CD1c-positive myeloid dendritic cell (primary cell): ENCODE data around the gene PPP1R13L.
A peak's percentile ranks its signal among the peaks of the same experiment; 100 is the strongest.

Source experiments
- DNase-seq: peaks from one replicate; pipeline ENCODE4 v3.0.0-alpha.2; 2016; ENCODE audit errors: extremely low spot score

Gene PPP1R13L, protein sequence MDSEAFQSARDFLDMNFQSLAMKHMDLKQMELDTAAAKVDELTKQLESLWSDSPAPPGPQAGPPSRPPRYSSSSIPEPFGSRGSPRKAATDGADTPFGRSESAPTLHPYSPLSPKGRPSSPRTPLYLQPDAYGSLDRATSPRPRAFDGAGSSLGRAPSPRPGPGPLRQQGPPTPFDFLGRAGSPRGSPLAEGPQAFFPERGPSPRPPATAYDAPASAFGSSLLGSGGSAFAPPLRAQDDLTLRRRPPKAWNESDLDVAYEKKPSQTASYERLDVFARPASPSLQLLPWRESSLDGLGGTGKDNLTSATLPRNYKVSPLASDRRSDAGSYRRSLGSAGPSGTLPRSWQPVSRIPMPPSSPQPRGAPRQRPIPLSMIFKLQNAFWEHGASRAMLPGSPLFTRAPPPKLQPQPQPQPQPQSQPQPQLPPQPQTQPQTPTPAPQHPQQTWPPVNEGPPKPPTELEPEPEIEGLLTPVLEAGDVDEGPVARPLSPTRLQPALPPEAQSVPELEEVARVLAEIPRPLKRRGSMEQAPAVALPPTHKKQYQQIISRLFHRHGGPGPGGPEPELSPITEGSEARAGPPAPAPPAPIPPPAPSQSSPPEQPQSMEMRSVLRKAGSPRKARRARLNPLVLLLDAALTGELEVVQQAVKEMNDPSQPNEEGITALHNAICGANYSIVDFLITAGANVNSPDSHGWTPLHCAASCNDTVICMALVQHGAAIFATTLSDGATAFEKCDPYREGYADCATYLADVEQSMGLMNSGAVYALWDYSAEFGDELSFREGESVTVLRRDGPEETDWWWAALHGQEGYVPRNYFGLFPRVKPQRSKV

DNA sequence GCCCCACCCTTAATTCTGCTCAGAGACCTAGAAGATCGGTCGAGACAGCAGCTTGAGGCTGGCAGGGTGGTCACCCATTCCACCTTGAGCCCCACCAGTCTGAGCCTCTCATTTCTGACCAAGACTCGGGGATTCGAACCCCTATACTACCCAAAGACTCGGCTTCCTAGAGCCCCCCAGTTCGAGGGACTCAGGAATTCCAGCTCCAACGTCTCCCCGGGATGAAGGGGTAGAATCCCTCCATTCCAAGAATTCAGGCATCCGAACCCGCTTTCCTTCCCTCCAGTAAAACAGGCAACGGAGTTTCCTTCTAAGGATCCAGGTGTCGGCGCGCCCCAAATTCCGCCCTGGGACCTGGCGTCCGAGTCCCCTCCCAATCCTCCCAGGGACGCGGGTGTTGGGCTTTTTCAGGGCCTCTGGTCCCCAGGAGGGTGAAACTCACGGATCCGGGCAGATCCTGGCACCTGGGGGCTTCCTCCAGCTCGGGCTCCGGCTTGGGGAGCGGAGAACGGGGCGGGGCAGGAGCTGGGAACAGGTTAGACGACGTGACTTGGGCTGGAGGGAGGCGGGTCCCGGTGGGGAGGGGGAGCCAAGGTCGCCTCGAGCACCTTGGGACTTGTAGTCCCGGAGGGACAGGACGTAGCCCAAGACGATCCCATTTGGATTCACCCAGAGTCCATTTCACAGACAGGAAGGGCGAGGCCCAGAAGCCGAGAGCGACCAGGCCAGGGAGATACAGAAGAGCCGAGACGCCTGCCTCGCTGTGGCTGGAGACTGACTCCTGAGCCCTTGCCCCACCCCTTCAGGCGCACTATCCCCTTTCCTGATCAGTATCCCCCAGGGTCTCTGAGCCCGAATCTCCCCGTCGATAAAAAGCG is at the start of gene PPP1R13L:
Gene PPP1R13L, minus strand, starts transcription at position 513 of the 878 bp plus-strand sequence. CDS start 6,751 bp downstream, outside the sequence.
- DNase-seq: no peak

DNA sequence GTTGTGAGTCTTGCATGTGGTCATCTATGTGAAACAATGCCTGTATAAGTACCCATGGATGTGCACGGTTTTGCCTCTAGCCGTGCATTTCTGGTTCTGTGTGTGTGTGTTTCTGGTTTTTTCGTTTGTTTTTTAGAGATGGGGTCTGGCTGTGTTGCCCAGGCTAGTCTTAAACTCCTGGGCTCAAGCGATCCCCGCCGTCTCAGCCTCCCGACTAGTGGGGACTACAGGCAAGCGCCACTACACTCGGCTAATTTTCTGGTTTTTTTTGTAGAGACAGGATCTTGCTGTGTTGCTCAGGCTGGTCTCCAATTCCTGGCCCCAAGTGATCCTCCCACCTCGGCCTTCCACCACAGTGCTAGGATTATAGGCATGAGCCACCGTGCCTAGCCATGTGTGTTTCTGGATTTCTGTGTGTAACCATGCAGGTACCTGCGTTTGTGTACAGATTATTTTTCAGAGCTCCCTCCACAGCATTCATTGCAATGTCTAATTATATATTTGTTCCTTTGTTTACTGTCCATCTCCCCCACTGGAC is 47.0 kb upstream of the PPP1R13L start:
- DNase-seq: no peak

DNA sequence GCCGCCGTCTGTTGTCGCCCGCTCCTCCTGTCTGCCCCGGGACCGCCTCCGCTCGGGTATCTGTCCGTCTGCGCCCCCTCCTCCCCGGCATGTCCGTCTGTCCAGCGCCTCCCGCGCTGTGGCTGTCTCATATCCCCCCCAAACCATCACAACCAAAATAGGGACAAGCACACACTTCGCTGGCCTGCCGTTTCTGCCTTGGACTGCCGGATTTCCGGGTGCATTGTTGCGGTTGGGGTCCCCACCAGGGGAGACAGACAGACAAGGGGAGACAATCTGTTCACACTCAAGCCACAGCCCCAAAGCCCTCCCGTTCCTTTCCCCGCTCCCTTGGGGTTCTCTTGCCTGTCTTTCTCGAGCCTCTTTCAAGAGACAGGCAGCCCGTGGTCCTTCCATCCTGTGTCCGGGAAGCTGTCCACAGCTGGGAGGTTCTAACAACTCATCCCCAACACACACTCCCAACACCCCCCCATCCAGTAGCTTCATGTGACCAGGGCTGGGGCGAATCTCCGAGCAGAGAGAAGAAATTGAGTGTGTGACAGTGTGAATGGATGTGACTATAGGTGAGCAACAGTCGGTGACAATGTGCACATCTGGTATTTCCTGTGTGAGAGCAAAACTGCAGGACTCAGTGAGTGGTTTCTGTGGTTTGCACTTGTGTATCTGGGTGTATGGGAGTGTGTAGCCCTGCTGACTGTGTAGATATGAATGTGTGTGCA is 46.4 kb upstream of the PPP1R13L start:
- peak; percentile 59 for DNase-seq

DNA sequence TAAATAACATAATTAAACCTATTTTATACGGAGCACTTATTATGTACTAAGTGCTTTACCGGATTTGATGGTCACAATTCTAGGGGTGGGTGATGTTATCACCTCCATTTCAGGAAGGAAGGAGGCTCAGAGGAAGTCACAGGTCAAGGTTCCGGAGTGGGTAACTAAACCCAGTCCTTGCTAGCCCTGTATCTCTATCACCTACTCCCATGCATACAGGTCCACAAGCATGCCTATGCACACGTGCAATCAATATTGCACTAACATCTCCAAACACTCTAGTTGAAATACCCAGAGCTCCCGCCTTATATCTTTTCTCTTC is 45.1 kb upstream of the PPP1R13L start:
- DNase-seq: peak; percentile 66

DNA sequence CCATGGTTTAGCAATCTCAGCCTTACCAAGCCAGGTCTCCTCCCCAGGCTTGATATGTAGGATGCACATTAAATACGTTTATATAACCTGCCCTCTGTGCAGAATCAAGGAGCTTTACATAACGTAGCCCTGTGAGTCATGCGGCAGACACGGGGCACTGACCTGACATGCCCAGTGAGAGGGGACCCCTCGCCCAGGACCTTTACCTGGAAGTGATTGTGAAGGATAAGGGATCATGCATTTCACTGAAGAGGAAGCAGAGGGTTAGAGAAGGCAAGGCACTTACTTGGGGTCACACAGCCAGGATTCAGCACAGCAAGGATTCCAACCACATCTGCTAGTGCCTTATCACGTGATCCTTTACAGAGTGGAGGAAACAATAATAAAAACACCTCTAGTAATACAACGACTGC is 44.0 kb upstream of the PPP1R13L start:
- no peak for DNase-seq

DNA sequence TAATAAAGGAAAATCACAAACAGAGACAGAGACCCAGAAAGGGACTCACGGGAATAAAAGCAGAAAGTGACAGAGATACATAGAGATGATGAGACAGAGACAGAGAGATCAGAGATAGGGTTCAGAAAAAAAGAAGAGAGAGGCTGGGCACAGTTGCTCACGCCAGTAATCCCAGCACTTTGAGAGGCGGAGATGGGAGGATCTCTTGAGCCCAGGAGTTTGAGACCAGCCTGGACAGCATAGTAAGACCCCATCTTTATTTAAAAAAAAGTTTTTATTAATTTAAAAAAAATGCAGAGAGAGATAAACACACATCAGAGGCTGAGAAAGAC is 43.5 kb upstream of the PPP1R13L start:
- no peak for DNase-seq

DNA sequence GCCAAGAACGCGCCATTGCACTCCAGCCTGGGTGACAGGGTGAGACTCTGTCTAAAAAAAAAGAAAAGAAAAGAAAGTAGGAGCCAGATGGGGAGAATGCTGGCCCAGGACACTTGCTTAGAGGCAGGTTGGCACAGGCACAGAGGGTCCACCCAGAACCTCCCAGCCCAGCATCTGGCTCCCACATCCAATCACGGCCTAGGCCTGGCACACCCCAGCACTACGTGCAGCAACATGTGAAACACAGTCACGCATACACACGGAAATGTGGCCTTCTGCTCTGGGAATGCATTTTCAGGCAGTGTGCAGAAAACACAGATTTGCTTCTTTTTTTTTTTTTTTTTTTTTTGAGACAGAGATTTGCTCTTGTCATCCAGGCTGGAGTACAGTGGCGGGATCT is 42.1 kb upstream of the PPP1R13L start:
- DNase-seq: no peak

DNA sequence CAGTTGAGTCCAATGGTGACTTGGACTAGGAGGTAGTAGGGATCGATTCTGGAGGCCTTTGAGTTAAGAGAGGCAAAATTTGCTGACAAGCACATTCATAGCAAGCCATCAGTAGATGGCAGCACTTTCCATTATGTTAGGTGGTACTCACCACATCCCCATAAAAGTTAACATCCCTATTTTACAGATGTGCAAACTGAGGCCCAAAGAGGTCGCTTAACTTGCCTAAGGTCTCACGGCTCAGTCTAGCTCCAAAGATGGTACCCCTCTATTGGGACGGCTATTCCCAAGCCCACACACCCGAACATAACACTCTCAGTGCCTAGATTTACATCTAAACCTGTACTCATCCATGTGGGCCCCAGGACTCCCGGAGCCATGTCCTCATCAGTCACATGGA is 41.4 kb upstream of the PPP1R13L start:
- peak; percentile 46 for DNase-seq

DNA sequence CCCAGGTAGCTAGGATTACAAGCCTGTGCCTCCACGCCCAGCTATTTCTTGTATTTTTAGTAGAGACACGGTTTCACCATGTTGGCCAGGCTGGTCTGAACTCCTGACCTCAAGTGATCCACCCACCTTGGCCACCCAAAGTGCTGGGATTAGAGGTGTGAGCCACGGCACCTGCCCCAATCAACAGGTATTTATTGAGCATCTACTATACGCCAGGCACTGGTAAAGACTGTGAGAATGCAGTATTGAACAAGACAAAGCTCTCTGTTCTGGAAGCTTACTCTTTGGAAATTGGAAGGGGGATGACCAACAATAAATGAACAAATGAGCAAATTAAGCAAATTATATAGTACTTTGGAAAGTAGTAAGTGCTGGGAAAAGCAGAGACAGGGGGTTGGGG is 40.3 kb upstream of the PPP1R13L start:
- no peak for DNase-seq

DNA sequence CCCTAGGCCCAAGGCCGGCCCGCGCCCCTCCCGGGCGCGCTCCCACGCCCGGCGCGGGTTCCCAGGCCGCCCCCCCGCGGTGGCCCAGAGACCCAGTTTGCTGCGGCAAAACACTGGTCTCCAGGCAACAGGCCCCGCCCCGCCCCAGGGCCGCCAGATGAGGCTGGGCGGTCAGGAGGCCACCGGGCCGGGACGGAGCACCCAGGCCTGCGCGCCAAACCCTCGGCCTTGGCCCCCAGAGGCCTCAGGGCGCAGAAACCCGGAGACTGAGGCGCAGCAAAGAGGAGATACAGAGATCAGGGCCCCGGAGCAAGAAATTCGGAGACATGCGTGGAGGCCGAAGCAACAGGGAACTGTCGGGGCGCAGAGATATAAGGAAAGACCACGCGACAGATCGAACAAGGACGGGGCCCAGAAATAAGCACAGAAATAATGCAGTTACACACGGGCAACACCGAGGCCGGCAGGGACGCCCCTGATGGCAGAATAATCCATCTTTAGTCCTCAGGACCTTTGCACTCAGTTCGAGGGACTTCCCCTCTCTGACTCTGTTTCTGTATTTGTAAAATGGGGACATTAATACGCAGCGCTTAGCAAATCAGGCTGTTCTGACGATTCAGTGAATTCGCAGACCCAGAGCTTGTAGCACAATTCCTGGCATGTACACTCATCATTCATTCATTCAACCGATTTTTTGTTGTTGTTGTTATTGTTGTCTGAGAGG is 39.6 kb upstream of the PPP1R13L start:
- DNase-seq: peak; percentile 95

DNA sequence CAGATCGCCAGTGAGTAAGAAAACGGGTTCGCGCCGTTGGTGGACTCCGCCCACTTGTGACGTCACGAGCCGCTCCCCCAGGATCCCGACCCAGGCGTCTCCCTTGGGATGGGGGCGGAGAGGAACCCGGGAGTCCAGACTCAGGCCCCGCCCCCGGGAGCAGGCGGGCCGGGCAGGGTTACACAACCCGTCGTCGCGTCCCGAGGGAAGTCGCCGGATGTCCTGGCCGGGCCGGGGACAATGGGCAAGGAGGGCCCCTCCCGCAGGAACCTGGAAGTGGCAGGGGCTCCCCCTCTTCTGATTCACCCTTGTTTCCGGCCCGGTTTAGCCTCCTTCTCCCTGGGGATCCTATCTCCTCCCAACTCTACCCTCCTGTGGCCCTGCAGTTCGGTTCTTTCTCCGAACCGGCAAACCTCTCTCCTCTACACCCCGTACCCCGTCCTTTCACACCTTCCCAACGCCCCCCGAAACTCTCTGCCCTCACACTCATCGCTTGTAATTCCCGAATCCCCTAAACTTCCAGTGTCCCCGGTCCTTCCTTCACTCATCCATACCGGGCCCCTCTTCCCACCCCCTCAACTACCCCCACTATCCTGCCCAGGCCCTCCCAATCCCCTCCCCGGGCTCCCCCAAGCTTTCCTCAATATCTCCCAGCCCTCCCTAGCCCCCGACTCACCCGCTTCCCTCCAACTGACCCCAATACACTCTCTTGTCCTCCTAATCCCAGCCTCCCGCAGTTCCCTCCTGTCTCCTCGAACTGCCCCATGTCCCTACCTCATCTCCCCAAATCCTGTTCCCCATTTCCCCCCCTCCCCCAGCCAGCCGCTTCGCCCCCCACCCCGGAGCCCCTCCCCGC is 38.8 kb upstream of the PPP1R13L start:
- peak; percentile 97 for DNase-seq

DNA sequence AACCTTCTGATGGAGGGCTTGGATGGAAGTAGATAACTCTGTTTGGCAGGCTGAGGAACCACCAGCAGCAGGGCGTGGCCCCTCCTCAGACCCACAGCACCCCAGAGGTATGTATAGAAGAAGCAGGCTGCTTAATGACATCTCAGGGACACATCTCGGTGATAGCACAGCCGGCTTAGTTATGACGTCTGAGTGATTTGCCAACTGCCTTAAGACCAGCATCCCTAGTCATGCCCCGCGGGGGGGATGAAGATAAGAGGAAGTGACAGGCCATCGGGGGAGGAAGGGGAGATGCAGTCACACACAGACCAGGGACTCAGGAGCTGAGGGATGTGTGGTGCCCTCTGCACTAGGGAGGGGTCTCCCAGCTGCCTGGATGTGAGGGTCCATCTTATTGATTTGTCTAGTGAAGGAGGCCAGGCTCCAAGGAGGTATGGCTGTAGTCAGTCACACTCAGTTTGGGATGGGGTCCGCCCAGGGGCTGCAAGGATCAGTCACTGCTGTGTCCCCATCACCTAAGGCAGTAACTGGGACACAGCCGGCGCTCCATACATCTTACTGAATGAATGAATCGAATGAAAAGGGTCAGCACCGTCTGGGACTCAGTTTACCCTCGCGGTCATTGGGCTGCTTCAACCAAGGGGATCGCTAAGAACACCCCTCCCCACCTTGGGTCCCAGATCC is 38.1 kb upstream of the PPP1R13L start:
- DNase-seq: peak; percentile 94

DNA sequence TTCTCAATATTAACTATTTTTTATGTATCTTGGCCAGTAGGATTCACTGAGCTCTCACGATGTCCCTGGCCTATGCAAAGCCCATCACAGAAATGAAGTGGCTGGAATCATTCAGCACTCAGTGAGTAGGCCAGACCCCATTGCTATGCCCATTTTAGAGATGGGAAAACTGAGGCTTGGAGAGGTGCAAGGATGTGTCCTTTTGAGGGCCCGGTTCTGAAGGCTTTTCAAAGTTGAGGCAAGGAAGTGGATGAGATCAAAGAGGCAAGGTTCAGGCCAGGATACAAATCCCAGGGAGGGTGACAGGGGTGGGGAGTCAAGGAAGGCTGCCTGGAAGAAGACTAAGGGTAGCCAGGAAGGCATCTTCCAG is 37.5 kb upstream of the PPP1R13L start:
- DNase-seq: no peak

DNA sequence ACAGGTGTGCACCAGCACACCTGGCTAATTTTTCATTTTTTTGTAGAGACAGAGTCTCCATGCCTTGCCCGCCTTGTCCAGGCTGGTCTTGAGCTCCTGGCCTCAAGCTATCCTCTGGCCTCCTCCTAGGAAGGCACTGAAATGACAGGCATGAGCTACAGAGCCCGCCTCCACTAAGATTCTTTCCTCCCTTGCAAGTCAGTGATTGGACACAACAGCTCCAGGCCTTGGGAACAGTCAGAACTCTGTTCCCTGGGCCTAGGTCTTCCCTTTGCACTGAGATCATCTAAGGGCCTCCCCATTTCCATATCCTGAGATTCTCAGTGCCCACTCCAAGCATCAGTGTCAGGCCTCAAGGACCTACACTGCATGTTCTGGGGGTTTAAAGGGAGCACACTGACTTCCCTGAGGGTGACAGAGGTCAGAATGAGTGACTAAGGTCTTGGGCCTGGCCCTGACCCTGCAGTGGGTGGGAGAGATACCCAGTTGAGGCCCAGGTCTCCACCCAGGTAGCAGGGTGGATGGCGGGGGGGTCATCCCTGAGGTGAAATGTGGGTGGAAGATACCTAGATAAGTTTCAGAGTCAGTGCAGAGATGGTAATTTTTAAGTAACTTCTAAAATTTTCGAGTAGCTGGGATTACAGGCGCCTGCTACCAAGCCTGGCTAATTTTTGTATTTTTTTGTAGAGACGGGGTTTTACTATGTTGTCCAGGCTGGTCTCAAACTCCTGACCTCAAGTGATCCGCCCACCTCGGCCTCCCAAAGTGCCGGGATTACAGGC is 36.2 kb upstream of the PPP1R13L start:
- DNase-seq: no peak

DNA sequence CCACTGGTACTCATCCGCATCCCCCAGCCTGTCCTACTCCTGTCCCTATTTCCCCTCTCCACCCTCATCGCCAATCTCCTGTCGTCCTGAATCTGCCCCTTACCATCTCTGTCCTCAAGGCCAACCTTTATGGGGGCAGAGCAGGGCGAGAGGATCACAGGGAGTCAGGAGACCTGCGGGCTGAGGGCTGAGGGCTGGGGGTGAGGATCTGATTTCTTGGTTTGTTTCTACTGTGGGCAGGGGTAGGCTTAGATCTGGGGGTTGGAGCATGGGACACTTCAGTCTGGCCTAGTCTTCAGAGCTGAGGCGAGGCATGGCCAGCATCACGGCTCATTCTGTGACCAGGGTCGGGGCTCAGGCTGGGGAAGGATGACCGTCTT is 35.4 kb upstream of the PPP1R13L start:
- DNase-seq: no peak

DNA sequence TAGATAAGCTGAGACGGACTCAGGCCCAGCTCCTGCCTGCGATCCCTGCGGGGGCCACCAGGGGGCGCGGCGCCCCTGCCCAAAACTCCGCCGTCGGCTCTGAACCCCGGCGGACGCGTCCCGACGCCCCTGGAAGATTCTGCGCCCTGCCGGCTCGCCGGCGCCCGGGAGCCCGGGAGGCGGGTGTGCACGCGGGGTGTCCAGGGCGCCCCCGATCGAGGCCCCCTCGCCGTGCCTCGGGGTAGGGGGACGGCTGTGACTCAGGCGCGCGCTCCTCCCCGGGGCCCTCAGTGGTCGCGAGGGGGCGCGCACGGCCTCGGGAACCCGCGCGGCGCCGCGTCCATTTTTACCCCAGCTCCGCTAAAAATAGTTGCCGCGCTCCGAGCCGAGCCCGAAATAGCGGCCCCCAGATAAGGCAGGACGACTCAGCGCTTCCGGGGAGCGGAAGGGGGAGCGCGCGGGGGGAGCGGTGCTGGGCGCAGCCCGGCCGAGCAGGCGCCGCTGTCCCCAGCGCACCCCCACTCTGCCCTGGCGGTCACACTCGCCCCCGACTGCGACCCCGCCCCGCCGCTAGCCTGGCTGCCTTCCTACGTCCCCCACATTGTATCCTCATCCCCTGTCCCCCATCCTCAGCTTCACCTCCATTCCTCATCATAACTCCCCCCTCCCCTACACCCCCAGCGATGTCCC is 34.8 kb upstream of the PPP1R13L start:
- DNase-seq: peak; percentile 89

DNA sequence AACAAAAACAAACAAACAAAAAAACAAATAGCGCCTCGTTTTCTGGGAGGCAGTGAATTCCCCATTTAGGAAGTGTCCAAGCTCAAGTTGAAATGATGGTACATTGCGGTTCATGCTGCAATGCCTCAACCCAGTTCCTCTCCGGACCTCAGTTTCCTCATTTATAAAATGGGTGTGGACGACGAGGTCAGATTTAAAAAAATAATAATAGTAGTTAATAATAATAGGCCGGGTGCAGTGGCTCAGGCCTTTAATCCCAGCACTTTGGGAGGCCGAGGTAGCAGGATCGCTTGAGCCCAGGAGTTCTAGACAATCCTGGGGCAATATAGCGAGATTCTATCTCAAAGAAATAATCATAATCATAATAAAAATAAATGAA is 34.3 kb upstream of the PPP1R13L start:
- DNase-seq: peak; percentile 73

DNA sequence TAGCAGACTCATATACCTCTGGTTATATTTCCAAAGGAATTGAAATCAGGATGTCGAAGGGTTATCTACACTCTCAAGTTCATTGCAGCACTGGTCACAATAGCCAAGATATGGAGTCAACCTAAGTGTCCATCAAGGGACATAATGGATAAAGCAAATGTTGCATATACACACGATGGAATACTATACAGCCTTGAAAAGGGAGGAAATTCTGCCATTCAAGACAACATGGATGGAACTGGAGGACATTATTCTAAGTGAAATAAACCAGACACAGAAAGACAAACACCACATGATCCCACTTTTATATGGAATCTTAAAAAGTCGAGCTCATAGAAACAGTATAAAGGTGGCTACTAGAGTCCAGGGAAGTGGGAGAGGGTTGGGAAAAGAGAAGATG is 32.5 kb upstream of the PPP1R13L start:
- DNase-seq: no peak
